Tibial artery (tissue), 4 donors: ENCODE measurements around the gene PDLIM1.
A peak's percentile ranks its signal among the peaks of the same experiment; 100 is the strongest.

Source experiments
- DNase-seq, 2 donors: peaks; one replicate each; pipeline ENCODE4 v3.0.0-alpha.2; 2019
- H3K27ac ChIP-seq, 2 donors: fragments of 200-600 bp; sonication (generic) in 1 of 2; 1 replicate in 1 of 2; 2 replicates in 1 of 2; pipeline ENCODE4 v1.5.1; 2018 to 2019; ENCODE audit warnings: mild to moderate bottlenecking in 1 of 2
- H3K27me3 ChIP-seq, 2 donors: fragments of 200-600 bp; sonication (generic) in 1 of 2; one replicate each; pipeline versions ENCODE4 v1.5.1 to v1.6.0; 2016 to 2019
- H3K36me3 ChIP-seq, 3 donors: fragments of 200-600 bp; sonication (generic) in 2 of 3; one replicate each; pipeline ENCODE4 v1.5.1; 2016 to 2019; ENCODE audit warnings: mild to moderate bottlenecking in 2 of 3
- H3K4me1 ChIP-seq, 4 donors: fragments of 200-600 bp; sonication (generic) in 2 of 4; 1 replicate in 3 of 4; 2 replicates in 1 of 4; pipeline ENCODE4 v1.5.1; 2016 to 2019
- H3K4me3 ChIP-seq, 2 donors: fragments of 200-600 bp; sonication (generic) in 1 of 2; 1 replicate in 1 of 2; 2 replicates in 1 of 2; pipeline ENCODE4 v1.5.1; 2018 to 2019; ENCODE audit warnings: mild to moderate bottlenecking in 2 of 2
- H3K9me3 ChIP-seq, 3 donors: fragments of 200-600 bp; sonication (generic) in 1 of 3; one replicate each; pipeline ENCODE4 v1.5.1; 2016 to 2019
- intact Hi-C: fragments of 100-400 bp; cut with DNase I; formaldehyde crosslinking; loops from one replicate; pipeline ENCODE4 v1.15.0; 2023; ENCODE audit warnings: low total_unique reads
- TF ChIP-seq, protein P1 (sequence below), 2 experiments: fragments of 200-600 bp in 1 of 2; fragments of 450-650 bp in 1 of 2; IDR thresholded peaks; one replicate each; pipeline ENCODE4 v1.5.1; 2017 to 2019; ENCODE audit warnings: antibody characterized with exemption in 2 of 2, mild to moderate bottlenecking in 1 of 2, moderate library complexity in 1 of 2

The PDLIM1 gene

DNA sequence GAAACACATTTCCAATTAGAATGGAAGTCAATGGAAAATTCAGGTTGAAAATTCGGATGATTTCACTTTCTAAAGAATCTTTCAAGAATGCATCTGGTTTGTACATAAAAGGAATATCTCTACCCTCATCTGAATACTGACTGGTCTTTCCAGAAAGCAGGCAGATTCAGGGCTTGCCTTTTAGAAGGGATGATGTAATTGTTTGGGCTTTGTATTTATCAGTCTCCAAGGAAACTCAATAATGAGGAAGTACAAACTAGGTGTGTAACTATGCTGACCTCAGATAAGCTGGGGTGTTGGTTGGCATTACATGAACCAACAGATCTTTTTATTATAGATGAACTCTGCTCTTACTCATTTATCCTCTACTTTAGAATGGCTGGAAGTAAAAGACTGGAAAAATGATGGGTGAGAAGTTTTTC is 24.1 kb downstream of the PDLIM1 start:
- peaks cover 0 to 46% (median 37%) of the 10 kb centered on the region in 3 donors for H3K36me3 ChIP-seq
- H3K9me3 ChIP-seq, result no peaks in the 10 kb centered on the region
- H3K27me3 ChIP-seq, result no peaks in the 10 kb centered on the region
- peaks cover 0 to 56% (median 28%) of the 10 kb centered on the region in 4 donors for H3K4me1 ChIP-seq
- DNase-seq, result no peak
- H3K4me3 ChIP-seq, result no peak overlapping the region
- intact Hi-C loops, result no loop called here
- TF ChIP-seq, protein P1, sequence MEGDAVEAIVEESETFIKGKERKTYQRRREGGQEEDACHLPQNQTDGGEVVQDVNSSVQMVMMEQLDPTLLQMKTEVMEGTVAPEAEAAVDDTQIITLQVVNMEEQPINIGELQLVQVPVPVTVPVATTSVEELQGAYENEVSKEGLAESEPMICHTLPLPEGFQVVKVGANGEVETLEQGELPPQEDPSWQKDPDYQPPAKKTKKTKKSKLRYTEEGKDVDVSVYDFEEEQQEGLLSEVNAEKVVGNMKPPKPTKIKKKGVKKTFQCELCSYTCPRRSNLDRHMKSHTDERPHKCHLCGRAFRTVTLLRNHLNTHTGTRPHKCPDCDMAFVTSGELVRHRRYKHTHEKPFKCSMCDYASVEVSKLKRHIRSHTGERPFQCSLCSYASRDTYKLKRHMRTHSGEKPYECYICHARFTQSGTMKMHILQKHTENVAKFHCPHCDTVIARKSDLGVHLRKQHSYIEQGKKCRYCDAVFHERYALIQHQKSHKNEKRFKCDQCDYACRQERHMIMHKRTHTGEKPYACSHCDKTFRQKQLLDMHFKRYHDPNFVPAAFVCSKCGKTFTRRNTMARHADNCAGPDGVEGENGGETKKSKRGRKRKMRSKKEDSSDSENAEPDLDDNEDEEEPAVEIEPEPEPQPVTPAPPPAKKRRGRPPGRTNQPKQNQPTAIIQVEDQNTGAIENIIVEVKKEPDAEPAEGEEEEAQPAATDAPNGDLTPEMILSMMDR (IDR thresholded peaks at IDR 0.05), result no peak
- peak overlapping the region; percentile 69 to 74 for H3K27ac ChIP-seq

DNA sequence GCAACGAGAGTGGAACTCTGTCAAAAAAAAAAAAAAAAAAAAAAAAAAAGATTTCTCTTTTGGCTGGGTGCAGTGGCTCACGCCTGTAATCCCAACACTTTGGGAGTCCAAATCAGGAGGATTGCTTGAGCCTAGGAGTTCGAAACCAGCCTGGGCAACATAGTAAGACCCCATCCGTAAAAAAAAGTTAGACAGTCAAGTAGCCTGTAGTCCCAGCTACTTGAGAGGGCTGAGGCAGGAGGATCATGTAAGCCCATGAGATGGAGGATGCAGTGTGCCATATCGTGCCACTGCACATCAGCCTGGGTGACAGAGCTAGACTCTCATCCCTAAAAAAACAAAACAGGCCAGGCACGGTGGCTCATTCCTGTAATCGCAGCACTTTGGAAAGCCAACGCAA is 25.2 kb downstream of the PDLIM1 start:
- Histone ChIP-seq H3K27ac (peak overlapping the region in 1 of 2 donors; percentile 69), H3K4me1 (peaks cover 0 to 67% (median 38%) of the 10 kb centered on the region in 4 donors), H3K4me3 (no peak overlapping the region), H3K36me3 (peaks cover 0 to 44% (median 40%) of the 10 kb centered on the region in 3 donors), H3K9me3 (no peaks in the 10 kb centered on the region), H3K27me3 (no peaks in the 10 kb centered on the region)
- TF ChIP-seq, protein P1 (IDR thresholded peaks at IDR 0.05), result no peak
- intact Hi-C loops, result no loop called here
- no peak for DNase-seq

DNA sequence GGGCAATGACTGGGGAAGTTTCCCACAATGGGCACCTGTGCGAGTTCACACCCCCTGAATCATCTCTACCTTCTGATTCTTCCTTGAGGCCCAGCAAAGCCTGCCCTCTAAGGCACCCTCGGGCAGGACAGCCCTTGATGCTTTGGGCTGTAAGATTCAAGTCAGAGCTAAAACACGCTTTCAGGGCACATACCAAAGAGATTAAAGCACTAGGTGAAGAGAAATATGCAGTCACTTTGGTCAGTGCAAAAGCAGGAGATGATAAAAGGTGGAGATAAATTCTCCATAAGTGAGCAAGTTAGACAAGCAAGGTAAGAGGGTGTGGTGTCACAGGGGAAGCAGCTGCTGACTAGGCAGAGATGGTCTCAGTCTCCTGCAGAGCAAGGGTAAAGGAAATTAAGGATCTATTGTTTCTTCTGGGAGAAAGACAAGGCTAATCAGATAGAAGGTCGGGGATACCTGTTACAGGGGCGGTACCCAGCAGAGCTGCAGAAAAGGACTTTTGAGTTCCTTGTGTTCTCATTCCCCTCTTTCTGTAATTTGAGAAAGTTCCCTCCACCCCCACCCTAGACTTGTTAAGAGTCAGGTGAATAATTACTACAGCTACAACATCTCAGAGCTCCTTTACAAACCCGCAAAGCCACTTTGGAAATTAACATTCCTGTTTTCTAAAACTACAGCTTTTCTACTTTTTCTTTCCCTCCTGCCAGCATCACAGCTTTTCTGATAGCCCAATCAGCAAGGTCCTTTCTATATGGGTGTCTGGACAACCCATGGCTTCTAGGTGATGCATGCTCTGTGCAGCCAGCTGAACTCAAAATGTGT is 26.4 kb downstream of the PDLIM1 start:
- intact Hi-C loops, result no loop called here
- TF ChIP-seq, protein P1 (IDR thresholded peaks at IDR 0.05), result no peak
- H3K27me3 ChIP-seq, result no peaks in the 10 kb centered on the region
- DNase-seq, result no peak
- H3K4me3 ChIP-seq, result no peak overlapping the region
- peaks cover 3 to 48% (median 39%) of the 10 kb centered on the region in 3 donors for H3K36me3 ChIP-seq
- no peak overlapping the region for H3K27ac ChIP-seq
- H3K4me1 ChIP-seq, result peaks cover 0 to 74% (median 43%) of the 10 kb centered on the region in 4 donors
- H3K9me3 ChIP-seq, result no peaks in the 10 kb centered on the region

DNA sequence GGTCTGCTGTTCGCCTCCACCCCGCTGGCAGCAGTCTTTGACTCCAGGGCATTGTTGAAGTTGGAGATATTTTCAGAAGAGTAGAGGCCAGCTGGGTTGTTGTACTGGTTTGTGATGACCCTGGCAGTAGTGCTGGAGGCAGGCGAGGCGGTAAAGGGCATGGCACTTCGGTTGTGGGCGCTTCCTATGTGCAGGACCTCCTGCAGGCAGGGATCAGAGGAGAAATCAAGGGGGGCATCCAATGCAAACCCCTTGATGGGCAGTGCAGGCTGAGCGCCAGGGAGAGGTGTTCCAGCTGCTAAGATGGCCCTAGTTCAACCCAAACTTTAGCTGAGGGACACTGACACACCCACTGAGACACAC is 27.0 kb downstream of the PDLIM1 start:
- TF ChIP-seq, protein P1 (IDR thresholded peaks at IDR 0.05), result no peak
- Histone ChIP-seq H3K4me3 (no peak overlapping the region), H3K27ac (no peak overlapping the region), H3K36me3 (peaks cover 9 to 51% (median 40%) of the 10 kb centered on the region in 3 donors), H3K27me3 (no peaks in the 10 kb centered on the region), H3K9me3 (no peaks in the 10 kb centered on the region), H3K4me1 (peaks cover 0 to 69% (median 42%) of the 10 kb centered on the region in 4 donors)
- DNase-seq, result no peak
- intact Hi-C loops, result no loop called here

DNA sequence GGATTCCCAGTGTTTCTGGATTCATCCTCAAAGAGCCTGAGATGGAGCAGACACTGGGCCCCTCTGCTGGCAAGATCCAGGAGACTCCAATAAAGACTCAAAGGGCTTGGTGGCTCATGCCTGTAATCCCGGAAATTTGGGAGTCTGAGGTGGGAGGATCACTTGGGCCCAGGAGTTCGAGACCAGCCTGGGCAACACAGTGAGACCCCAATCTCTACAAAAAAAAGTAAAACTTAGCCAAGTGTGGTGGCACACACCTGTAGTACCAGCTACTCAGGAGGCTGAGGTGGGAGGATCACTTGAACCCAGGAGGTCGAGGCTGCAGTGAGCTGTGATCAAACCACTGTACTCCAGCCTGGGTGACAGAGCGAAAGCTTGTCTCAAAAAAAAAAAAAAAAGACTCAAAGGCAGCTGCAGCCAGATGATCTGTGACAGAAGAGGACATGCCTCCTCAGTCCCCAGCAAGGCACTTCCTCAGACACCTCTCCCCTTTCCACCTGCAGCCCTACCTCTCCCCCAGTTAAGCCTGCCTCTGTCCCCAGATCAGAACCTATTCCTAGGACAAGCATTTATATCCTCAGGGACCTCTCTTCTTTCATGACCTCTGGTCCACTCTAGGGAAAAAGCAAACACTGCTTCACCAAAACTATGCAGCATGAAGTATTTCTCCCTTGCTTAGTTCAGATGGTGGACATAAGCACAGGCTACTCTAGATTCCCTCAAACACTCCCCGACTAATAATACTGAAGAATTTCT is 27.9 kb downstream of the PDLIM1 start:
- DNase-seq, result no peak
- Histone ChIP-seq H3K4me3 (no peak overlapping the region), H3K36me3 (peaks cover 16 to 58% (median 45%) of the 10 kb centered on the region in 3 donors), H3K4me1 (peaks cover 0 to 60% (median 33%) of the 10 kb centered on the region in 4 donors), H3K27me3 (no peaks in the 10 kb centered on the region), H3K9me3 (no peaks in the 10 kb centered on the region), H3K27ac (peak overlapping the region in 1 of 2 donors; percentile 3)
- intact Hi-C loops, result no loop called here
- TF ChIP-seq, protein P1 (IDR thresholded peaks at IDR 0.05), result no peak
